GM18951 (cell line): Measurements from ENCODE around the gene MIB2.

Source experiments
- POLR2A ChIP-seq: IDR thresholded peaks from 4 replicates; pipeline ENCODE4 v1.6.1; 2011; ENCODE audit warnings: mild to moderate bottlenecking; ENCODE audit not compliant: insufficient read length, insufficient read depth; ENCODE audit errors: extremely low read depth
- in situ Hi-C: fragments of 300-500 bp; cut with MboI; formaldehyde crosslinking; loops from one replicate; pipeline ENCODE4 v1.12.0; 2022; ENCODE audit warnings: low sequenced_read_pairs, mixed read lengths, inconsistent platforms; ENCODE audit not compliant: unreplicated experiment

Gene MIB2

GRCh38 chr1:1613509-1614082, 1.7 kb upstream of the MIB2 start:
- TF ChIP-seq POLR2A = no peak
- in situ Hi-C loops = no loop called here

GRCh38 chr1:1614204-1614953, 921 bp upstream of the MIB2 start:
- in situ Hi-C loops = no loop called here
- no peak for TF ChIP-seq POLR2A

GRCh38 chr1:1614954-1615255, 395 bp upstream of the MIB2 start:
- no peak for TF ChIP-seq POLR2A
- in situ Hi-C loops = no loop called here

- TF ChIP-seq POLR2A = no peak
- in situ Hi-C loops = no loop called here
Measured at GRCh38 chr1:1616045-1616790, 918 bp downstream of the MIB2 start.

DNA sequence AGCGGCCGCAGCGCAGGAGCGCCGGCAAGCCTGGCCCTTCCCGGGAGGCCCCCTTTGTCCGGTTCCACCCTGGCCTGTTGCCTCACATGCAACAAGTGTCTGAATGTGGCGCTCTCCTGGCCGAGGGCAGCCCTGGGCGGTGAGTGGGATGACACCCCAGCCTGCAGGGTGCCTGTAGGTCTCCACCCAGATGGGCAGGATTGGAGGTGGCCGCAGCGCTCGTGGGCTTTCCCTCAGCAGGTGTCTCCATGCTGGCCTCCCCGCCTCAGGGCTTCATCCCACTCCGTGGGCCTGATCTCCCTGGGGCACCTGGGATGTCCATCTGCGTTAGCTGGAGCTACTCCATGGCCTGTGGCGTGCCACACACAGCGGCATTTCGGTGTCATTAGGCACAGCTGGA, 1.5 kb downstream of the MIB2 start:
- no peak for TF ChIP-seq POLR2A
- in situ Hi-C loops = no loop called here

GRCh38 chr1:1617516-1617915, 2.2 kb downstream of the MIB2 start:
- in situ Hi-C loops = no loop called here
- no peak for TF ChIP-seq POLR2A

DNA sequence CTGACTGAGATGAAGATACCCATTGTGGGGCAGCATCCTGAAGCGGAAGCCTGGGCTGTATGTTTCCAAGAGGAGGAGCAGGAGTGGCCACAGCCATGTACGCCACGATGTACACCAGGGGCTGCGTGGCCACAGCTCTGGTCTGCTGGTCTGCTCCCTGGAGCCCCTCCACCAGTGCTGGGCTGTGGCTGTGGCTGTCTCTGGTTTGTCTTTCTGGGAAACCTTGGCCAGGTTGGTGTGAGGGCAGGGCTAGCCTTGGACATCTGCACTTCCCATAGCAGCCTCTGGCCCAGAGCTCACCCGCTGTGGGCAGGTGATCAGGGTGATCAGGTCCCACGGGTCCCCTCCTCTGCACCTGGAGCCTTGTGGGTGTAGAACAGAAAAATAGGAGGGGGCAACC, 2.6 kb downstream of the MIB2 start:
- in situ Hi-C loops = no loop called here
- TF ChIP-seq POLR2A = no peak

- no peak for TF ChIP-seq POLR2A
- in situ Hi-C loops = no loop called here
Measured at GRCh38 chr1:1618396-1619068, 3.2 kb downstream of the MIB2 start.

DNA sequence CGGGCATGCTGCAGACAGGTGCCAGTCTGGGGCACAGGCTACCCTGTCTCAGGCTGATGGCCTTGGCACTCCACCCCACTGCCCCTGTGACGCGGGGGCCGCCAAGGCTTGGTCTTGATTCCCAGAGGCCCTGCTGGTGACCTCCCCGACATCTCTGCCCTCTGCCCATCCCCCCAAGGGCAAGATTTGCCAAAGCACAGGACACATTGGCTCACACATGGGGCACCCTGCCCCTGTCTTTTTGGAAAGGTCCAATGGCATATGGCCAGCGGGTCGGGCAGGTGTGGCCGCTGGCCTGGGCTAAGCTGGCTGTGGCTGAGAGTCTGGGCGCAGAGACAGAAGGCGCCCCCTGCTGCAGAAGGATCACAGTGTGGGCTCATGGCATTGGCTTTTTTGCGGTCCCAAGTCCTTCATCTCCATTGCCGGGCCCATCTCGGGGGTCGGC, 4.6 kb downstream of the MIB2 start:
- in situ Hi-C loops = no loop called here
- no peak for TF ChIP-seq POLR2A

DNA sequence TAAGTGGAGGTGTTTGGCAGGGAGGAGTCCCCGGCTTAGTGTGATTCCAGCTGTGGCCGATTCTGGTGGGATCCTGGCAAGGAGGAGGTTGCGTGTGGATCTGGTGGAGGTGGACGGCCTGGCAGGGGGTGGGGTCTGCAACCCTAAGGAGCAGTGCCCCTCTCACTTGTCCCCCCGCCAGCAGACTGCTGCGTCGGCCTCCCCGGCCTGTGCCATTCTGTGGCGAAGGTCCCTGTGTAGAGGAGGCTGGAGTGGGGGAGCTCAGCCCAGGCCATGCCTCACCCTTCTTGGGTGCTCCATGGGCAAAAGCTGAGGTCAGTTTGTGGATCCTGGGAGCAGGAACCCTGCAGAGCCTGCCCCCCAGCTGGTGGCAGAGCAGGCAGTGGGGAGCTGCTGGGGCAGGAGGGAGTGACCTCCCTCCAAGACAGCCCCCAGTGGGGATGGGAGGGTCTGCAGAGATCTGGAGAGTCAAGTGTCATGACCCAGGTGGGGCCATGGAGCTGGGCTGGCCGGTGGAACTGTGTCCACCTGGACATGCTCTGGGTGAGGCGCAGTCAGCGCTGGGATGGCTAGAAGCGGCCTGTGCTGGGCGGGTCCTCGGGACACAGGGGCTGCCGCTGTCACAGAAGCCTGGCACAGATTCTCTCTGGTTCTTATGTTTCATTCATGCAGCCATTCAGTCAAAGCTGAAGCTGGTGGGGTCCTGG, 5.3 kb downstream of the MIB2 start:
- no peak for TF ChIP-seq POLR2A
- in situ Hi-C loops = no loop called here

- TF ChIP-seq POLR2A = no peak
- in situ Hi-C loops = no loop called here
Measured at GRCh38 chr1:1621173-1622009, 6.1 kb downstream of the MIB2 start.

DNA sequence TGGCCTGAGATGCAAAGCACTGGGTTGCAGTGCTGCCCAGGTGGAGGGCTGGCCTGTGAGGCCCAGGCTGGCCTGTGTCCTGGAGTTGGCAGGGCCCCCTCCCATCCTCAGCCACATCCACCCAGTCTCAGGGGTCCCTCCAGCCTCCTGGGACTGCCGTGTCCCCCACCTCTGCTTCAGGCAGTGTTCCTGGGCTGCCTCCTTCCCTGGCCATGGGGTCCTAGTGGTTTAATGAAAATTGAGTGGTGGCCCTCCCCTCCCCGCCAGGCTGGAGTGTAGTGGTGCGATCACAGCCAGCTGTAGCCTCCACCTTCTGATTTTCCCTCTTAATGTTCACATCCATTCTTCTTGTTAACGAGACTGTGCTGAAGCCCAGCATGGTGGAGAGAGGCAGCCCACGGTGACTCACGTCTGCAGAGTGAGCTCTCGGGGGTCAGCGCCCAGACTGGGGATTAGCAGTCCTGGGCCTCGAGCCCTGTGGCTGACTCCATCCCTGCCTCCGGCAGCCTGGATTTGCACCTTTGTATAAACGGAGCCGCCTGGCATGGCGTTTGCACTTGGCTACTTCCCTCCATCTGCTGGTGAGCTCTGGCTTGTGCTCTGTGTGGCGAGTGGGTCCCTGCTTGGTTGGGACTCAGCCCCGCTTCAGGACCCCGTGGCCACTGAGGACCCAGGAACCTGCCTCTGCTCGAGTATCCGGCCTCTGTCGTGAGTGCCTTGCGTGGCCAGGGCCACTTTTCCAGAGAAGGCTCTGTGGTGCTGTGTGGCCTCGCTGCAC, 6.9 kb downstream of the MIB2 start:
- in situ Hi-C loops = no loop called here
- TF ChIP-seq POLR2A = no peak

GRCh38 chr1:1622788-1623094, 7.4 kb downstream of the MIB2 start:
- TF ChIP-seq POLR2A = no peak
- in situ Hi-C loops = no loop called here
